HK-2 (cell line): ENCODE measurements around the gene SYCP2L.
"Not testable (repeated sequence)": the region's sequence is repeated elsewhere in the genome, so short reads cannot be mapped to it uniquely, and the experiment has no call there.

Experiments
- DNase-seq: peaks from one replicate; pipeline ENCODE4 v3.0.0-alpha.2; 2018; ENCODE audit not compliant: unreplicated experiment

SYCP2L gene

DNA sequence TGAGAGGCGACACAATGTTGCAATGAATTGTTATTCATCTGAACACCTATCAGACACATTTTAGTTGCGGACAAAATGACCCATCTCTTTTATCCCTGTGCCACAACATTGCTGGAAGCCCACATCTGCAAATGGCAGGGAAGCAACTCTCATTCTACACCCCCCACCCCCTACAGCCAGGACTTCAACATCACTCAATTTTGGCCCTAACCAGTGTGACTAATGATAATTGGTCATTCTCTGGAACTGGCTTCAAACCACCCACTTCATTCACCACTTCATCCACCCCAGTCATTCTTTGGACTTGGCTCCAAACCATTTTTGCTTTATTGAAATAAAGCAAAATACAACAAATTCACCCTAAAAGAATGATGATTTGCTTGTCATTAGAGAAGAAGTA is 6.5 kb upstream of the SYCP2L start:
- no peak for DNase-seq

DNA sequence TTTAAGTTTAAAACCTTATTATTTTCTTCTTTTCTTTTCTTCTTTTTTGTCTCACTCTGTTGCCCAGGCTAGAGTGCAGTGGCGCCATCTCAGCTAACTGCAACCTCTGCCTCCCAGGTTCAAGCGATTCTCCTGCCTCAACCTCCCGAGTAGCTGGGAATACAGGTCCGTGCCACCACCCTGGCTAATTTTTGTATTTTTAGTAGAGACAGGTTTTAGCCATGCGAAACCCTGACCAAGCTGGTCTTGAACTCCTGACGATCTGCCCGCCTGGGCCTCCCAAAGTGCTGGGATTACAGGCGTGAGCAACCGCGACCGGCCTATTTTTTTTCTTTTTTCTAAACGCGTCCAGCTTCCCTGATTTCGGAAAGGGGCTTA is 4.6 kb upstream of the SYCP2L start:
- not testable (repeated sequence) for DNase-seq

DNA sequence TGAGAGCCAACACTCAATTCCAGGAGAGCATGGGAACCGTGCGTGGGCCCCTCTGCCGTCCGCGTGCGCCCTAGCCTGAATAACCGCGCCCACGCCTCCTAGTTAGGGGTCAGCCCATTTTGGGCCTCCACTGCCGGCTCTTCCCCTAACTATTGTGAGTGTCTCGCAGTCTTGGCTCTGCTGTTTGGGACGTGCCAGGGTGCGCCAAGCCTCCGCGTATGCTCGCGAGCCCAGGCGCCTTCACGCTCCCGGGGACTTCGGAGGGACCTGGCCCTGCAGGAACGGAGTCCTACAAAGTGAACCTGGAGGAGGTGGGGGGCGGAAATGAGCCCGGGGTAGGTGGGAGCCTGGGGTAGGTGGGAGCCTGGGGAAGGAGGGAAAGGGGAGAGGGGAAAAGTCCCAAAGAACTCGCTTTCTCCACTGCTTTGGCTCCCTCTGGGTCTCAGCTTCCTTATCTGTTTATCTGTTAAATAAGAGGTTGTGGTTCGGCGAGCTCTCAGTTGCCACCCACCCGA is 4.1 kb upstream of the SYCP2L start:
- no peak for DNase-seq

DNA sequence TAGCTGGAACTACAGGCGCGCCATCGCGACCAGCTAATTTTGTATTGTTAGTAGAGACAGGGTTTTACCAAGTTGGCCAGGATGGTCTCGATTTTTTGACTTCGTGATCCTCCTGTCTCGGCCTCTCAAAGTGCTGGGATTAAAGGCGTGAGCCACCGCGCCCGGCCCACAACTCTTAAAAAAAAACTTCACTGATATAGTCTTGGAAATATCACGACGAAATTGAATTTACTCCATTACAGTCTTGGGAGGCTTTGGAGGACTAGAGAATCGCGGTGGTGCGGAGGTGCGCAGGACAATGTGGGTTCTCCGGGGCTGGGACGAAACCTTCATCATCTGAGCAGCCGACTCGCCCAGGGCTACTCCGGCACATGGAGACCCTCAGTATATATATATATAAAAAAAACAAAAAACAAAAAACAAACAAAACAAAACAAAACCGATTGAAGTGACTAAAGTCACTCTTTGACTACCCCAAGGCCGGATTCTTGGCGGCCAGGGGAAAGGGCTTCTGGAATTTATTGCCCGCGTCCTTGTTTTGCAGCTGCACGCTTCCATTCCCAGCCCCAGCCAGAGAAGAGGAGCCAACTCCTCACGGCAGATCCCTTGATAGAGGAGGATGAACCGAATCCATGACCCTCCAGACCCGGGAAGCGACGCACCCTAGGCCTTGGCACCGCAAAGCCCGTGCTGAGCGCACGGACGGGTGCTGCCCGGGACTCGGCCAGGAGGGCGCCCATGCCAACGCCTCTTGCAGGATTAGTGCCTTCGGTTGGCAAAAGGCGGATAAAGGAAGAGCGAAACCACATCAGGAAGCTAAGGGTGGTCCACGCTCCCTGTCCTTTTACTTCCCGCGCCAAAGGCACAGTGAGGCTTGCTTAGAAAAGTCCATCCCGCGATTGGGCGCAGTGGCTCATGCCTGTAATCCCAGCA is 3.3 kb upstream of the SYCP2L start:
- DNase-seq = no peak

DNA sequence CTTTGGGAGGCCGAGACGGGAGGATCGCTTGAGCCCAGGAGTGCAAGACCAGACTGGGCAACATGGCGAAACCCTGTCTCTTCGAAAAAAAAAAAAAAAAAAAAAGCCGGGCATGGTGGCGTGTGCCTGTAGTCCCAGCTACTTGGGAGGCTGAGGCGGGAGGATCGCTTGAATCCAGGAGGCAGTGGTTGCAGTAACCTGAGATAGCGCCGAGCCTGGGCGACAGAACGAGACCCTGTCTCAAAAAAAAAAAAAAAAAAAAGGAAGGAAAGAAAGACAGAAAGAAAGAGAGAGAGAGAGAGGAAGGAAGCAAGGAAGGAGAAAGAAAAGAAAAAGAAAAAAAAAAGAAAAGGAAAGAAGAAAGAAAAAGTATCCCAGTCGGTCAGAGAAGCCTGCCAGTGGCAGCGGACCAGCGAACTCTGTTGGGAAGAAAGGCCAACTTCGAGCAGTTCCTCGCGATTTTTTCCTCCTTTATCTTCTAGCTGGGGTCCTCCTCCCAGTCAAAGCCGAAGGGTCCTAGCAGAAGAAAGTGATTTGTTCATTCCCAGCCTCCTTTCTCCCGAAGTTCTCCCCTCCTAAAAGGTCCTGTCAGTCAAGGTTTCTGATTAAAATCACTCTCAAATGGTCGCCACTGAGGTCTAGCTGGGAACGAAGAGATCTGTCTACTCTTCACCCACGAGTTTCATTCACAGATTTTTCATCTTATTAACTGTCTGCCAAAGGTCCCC is 2.4 kb upstream of the SYCP2L start:
- no peak for DNase-seq

DNA sequence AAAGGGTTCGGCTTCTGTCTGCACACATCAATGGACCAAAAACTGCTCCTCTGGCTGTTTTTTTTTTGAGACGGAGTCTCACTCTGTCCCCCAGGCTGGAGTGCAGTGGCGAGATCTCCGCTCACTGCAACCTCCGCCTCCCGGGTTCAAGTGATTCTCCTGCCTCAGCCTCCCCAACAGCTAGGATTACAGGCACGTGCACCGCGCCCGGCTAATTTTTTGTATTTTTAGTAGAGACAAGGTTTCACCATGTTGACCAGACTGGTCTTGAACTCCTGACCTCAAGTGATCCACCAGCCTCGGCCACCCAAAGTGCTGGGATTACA is 524 bp upstream of the SYCP2L start:
- DNase-seq = not testable (repeated sequence)

DNA sequence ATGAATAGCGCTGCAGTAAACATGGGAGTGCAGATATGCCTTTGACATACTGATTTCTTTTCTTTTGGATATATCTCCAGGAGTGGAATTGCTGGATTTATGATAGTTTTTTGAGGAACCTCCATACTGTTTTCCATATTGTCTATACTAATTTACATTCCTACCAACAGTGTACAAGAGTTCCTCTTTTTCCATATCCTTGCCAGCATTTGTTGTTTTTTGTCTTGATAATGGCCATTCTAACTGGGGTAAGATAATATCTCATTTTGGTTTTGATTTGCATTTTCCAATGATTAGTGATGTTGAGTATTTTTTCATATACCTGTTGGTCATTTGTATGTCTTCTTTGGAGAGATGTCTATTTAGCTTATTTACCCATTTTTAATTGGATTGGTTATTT is 3.3 kb downstream of the SYCP2L start:
- no peak for DNase-seq

DNA sequence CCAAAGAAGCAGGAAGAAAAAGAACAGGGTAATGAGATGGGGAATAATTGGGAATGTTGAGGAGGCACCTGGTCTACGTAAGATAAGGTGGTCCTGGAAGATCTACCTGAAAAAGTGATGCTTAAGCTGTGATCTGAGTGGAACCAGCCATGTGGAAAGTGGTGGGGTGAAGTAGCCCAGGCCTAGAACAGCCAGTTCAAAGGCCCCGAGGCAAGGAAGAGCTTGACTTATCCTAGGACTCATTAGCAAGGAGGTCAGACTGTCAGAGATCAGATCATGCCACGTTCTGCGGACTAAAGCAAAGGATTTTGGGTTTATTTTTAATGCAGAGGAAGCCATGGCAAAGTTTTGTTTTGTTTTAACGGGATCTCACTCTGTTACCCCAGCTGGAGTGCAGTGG is 5.1 kb downstream of the SYCP2L start:
- DNase-seq = no peak

DNA sequence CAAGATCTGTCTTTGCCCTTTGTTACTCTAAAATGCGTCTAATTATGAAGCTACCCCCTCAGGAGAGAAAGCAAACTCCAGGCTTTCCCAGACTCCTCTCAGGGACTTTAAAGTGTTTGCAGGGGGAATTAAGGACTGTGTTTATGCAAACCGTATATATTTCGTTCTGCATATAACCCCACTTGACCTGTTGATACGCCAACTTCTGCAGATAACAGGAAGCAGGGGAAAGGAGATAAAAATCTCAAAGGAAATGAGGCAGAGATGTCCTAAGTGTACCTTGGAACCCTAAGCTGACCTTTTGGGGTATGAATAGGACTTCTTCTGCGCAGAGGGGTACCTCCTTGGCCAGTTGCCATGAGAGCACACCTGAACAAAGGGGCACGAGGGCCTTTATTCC is 8.1 kb downstream of the SYCP2L start:
- no peak for DNase-seq

DNA sequence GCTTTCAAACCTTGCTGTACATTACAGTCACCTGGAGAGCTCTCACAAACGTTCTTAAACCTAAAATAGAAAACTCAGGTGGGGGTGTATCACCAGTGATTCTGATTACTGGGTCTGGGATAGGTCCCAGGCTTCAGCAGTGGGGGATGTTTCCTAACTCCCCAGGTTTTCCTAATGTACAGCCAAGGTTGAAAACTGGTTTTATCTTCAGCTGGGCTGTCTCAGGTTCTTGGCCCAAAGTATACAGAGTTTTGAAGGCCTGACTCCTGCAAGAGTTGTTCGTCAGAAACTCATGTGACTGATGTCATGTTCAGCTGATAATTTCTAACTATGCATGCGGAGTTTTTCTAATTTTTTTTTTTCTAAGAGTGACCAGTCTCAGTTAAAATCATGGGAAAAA is 9.8 kb downstream of the SYCP2L start:
- DNase-seq = no peak

DNA sequence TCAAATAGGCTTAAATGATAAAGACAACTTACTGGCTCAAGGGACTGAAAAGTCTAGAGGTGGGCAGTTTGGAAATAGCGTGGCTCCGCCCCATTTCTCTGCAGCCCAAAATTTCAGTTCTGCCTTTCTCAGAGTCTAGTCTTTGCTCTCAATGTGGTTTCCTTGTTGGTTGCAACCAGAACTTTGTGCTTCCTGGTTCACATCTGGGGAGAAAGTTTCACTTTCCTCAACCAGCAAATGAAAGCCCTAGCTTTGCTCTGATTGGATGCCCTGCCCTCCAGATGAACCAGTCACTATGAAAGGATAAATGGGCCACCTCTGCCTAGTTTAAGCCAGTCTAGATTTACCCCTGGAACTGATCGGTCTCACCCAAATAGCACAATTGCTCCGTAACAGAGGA is 14.9 kb downstream of the SYCP2L start:
- DNase-seq = no peak

DNA sequence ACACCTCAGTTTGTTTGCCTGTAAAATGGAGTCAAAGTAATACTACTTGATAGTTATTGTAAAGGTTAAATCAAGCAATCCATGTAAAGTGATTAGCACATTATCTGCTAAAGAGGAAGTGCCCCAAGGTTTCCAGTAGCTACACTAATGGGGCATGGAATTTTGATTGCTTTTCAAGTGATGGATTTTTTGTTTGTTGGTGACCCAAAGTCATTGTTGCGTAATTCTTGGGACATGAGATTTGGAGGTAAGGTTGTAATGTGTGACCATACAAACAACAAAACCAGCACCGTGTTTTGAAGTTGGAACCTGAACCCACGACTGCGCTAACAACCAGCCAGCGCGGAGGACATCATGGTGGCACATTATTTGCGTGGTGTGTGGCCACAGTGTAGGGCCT is 17.2 kb downstream of the SYCP2L start:
- no peak for DNase-seq

DNA sequence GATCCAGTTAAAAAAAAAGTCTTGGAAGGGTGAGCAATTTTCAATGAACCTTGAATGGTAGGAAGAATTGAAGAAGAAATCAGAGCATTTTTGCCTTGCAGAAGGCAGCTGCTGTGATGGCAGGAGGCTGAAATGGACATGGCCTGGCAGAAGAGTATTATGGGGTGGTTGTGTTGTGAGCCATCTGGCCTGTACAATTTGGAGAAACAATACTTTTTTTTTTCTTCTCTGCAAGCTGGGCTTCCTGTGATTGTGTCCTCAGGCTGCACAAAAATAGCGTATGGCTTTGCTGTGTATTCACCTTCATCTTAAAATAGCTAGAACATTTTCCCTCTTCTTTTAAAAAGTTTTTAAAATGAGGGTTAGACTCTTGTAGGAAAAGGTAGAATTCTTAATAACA is 21.4 kb downstream of the SYCP2L start:
- no peak for DNase-seq

DNA sequence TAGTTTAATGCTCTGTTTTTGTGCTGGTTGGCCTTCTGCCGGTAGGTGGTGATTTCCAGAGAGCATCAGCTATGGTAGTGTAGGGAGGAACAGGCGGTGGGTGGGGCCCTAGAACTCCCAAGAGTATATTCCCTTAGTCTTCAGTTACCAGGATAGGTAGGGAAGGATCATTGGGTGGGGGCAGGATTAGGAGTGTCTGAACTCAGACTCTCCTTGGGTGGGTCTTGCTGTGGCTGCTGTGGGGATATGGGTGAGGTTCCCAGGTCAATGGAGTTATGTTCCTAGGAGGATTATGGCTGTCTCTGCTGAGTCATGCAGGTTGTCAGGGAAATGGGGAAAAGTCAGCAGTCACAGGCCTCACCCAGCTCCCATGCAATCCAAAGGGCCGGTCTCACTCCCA is 32.7 kb downstream of the SYCP2L start:
- DNase-seq = not testable (repeated sequence)

DNA sequence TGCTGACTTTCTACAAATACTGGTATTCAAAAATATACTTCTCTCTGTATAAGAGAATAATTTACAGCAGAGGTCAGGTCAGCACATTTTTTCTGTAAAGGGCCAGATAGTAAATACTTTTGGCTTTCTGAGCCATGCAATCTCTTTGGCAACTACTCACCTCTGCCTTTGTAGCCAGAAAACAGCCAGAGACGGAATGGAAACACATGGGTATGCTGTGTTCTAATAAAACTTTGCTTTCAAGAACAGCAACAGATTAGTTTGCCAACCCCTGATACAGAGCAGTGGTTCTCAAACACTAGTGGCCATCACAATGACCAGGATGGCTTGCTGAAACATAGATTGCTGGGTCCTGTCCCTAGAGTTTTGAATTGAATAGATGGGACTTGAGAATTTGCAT is 46.3 kb downstream of the SYCP2L start:
- DNase-seq = no peak

DNA sequence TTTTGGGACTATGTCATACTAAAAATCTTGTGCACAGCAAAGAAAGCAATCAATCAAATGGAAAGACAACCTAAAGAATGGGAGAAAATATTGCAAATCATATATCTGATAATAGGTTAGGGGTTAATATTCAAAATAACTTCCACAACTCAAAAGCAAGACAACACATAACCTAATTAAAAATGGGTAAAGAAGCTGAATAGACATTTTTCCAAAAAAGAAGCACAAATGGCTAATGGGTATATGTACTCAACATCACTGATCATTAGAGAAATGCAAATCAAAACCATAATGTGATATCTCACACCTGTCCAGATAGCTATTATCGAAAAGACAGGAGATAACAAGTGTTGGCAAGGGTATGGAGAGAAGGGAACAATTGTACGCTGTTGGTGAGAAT is 53.0 kb downstream of the SYCP2L start:
- DNase-seq = no peak

DNA sequence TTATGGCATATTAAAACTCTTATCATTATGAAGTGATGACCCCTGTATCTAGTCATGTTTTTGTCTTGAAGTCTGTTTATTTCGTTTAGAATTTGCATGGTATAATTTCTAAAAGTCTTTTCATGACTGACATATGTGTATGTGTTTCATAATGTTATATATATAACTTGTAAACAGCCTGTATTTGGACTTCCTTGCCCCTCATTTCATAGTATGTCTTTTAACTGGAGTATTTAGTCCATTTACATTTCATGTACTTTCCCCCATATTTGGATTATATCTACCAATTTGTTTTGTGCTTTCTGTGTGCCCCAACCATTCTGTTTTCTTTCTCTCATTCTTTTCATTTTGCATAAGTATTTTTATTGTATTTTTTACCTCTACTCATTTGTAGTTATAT is 59.0 kb downstream of the SYCP2L start:
- DNase-seq = no peak

DNA sequence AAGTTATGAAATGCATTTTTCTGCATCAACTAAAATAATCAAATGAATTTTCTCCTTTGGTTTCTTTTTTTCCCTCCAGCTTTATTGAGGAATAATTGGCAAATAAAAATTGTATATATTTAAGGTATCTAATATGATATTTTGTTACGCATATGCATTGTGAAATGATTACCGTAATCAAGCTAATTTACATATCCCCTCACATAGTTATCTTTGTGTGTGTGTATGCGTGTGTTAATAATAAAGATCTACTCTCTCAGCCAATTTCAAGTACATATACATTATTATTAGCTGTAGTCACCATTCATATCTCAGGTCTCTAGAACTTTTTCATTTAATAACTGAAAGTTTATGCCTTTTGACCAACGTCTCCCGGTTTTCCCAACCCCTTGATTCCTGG is 61.1 kb downstream of the SYCP2L start:
- DNase-seq = no peak

DNA sequence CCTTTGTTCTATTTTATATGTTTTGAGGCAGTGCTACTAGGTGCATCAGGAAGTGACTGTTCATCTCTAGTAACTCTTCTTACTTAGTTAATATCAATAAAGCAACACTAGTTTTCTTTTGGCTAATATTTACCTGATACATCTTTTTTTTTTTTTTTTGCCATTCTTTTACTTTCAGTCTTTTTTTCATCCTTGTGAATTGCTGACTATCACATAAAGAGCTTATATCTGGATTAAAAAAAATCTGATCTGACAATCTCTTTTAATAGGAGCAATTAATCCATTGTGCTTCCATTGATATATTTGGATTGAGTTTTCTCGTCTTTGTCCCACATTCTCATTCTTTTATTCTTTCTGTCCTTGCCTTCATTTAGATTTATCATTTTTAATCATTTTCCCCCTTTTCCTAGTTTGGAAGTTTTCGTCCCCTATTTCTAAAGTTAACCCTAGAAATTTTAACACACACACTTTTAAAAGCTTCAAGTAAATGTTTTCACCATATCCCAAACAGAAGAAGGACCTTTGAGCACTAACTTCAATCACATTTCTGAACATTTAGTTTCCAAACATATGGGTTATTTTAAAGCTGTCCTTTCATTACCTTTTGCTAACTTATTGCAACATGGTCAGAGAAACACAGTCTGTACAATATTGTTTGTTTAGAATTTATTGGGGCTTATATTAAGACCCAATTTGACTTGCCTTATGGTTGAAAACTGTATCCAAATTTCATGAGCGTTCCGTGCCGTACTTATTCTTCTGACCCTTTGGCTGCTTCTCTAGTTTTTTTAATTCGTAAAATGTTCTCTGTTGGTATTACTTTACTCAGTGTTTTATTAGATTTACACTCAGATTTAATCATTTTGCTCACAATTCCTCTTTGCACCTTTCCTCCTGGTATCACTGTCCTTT is 63.0 kb downstream of the SYCP2L start:
- no peak for DNase-seq

DNA sequence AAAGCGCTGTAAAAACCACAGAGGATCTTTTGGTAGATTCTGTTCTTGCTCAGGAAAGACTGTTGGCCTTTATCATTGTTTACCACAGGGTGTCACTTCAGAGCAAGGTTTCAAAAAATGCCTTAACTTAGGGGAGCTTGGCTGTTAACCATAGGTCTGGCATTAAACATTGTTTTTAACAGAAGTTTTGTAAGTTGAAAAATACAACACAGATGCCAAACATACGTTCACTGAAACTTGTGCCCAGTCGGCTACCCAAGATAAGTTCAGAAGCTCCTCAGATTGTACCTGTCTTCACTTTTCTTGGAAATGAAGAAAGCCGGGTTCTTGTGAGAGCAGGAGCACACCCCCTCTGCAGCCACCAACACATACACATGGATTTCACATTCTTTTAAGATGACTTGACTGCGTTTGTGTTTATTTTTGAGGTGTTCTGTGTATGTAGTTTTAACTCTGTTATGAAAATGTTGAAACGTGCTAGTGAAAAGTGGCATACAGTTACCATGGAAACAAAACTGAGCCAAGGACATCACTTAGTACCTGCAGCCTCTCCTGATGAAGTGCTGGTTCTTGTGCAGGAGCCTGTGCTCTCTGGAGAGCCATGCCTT is 64.9 kb downstream of the SYCP2L start:
- no peak for DNase-seq

DNA sequence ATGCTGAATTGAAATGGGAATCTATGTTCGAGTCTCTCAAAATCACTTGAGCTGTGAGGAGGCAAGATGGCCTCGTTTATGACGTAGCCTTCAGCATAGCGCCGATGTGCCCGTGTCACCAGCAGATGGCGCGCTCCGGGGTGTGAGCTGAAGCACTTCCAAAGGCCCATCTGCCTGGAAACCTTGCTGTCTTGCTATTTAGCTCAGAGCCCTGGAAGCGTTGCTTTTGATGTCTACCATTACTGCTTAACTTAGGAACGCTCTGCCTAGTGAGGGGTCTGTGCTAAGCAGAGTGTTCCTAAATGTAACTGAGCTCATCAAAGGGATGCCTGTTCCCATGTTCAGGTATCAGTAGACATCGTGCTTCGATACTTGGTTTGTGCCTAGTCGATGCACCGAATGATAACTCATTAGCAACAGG is 67.7 kb downstream of the SYCP2L start:
- DNase-seq = peak; percentile 78

DNA sequence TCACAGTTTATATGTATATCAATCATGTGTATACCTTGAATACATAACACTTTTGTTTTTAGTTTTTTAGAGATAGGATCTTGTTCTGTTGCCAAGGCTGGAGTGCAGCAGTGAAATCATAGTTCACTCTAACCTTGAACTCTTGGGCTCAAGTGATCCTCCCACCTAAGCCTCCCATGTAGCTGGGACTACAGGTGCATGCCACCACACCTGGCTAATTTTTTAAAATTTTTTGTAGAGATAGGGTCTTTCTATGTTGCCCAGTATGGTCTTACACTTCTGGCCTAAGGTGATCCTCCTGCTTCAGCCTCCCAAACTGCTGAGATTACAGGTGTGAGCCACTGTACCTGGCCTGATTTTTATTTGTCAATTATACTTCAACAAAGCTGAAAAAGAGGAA is 69.9 kb downstream of the SYCP2L start:
- DNase-seq = no peak
